Activated naive CD4-positive, alpha-beta T cell (primary cell): Measurements from ENCODE around the gene HHAT.

Experiments
- DNase-seq, 4 experiments: peaks; one replicate each; lab custom pipeline; 2025; lab: John Stamatoyannopoulos, UW

The HHAT gene

GRCh38 chr1:210685295-210685650 lies 356.6 kb downstream of the HHAT start:
- no peak for DNase-seq

- no peak for DNase-seq
These were observed 358.1 kb downstream of the HHAT start for GRCh38 chr1:210686841-210687240.

- DNase-seq = no peak
These were observed 359.0 kb downstream of the HHAT start for GRCh38 chr1:210687582-210688279.

GRCh38 chr1:210688512-210689234 lies 360.0 kb downstream of the HHAT start:
- DNase-seq = no peak

- DNase-seq = no peak
These were observed 361.1 kb downstream of the HHAT start for GRCh38 chr1:210689826-210690225.

- no peak for DNase-seq
These were observed 361.5 kb downstream of the HHAT start for GRCh38 chr1:210690236-210690635.

- no peak for DNase-seq
These were observed 362.4 kb downstream of the HHAT start for GRCh38 chr1:210691039-210691610.

- no peak for DNase-seq
These were observed 364.1 kb downstream of the HHAT start for GRCh38 chr1:210692796-210693195.

GRCh38 chr1:210695026-210695425 lies 366.3 kb downstream of the HHAT start:
- no peak for DNase-seq

- no peak for DNase-seq
These were observed 368.0 kb downstream of the HHAT start for GRCh38 chr1:210696709-210697108.

- DNase-seq = no peak
These were observed 368.5 kb downstream of the HHAT start for GRCh38 chr1:210697185-210697584.

- DNase-seq = no peak
These were observed 370.0 kb downstream of the HHAT start for GRCh38 chr1:210698661-210699060.

- no peak for DNase-seq
These were observed 371.4 kb downstream of the HHAT start for GRCh38 chr1:210700083-210700482.

- no peak for DNase-seq
These were observed 371.8 kb downstream of the HHAT start for GRCh38 chr1:210700511-210700910.

GRCh38 chr1:210702506-210702905 lies 373.8 kb downstream of the HHAT start:
- DNase-seq = no peak

GRCh38 chr1:210703593-210703992 lies 374.9 kb downstream of the HHAT start:
- DNase-seq = no peak

GRCh38 chr1:210705086-210705485 lies 376.4 kb downstream of the HHAT start:
- no peak for DNase-seq

GRCh38 chr1:210706246-210706645 lies 377.5 kb downstream of the HHAT start:
- no peak for DNase-seq

- no peak for DNase-seq
These were observed 378.9 kb downstream of the HHAT start for GRCh38 chr1:210707300-210708240.

- no peak for DNase-seq
These were observed 381.0 kb downstream of the HHAT start for GRCh38 chr1:210709701-210710100.

GRCh38 chr1:210711825-210712612 lies 383.3 kb downstream of the HHAT start:
- no peak for DNase-seq
